ENCODE results near the gene MADD.

GRCh38 chr11:47348859-47349258 is 78.9 kb downstream of the MADD start:
- peak; percentile 43 for TF ChIP-seq CTCF (conservative IDR thresholded peaks at IDR 0.05; ENCODE audit: low read depth, low read length)
- TF ChIP-seq EZH2 (IDR thresholded peaks at IDR 0.05; ENCODE audit: low read length, unreplicated experiment) = no peak
